ENCODE measurements around the gene ALOX15B. TPM values are rescaled to one million over a fixed set of nuclear protein-coding genes. Genes with fewer than 3 reads are reported as not detected.

The ALOX15B gene
- polyA plus RNA-seq, 3 donors: 1.2 to 2.0 (median 1.5) TPM

DNA sequence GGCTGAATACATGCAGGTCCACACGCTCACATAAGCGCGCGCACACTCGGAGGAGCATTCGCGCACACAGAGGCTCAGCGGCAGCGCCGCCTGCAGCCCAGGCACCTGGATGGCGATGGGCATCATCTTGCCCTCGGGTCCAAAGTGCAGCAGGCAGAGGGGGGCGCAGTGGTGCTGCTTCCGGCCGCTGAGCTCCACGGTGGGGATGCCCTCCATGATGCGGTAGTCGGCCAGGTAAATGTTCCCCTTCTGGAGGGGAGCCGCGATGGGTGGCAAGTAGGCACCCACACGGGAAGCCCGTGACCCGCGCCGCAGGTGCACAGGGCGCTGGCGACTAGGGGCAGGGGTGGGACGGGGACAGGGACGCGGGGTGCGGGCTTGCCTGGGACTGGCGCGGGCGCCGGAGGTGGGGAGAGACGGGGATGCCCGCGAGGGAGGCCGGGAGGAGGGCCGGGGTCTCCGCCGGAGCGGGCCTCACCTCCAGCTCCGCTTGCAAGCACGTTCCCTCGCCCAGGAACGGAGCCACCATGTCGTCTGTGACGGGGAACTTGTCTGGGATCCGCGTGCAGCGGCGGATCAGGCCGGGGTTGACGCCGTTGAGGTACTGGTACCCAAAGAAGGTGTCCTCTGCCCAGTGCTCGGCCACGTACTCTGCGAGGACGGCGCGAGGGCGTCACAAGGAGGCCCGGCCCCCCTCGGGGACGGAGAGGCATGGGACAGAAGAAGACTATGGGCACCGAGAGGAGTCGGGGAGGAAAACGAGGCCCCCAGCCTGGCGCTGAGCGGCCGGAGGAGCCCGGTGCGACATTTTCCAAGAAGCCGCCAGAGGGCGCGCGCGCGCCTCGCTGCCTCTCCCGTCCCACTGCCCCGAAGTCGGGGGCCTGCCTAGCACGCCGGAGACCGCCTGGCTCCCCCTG is 40.7 kb downstream of the ALOX15B start:
- DNase-seq: peak; percentile 65

DNA sequence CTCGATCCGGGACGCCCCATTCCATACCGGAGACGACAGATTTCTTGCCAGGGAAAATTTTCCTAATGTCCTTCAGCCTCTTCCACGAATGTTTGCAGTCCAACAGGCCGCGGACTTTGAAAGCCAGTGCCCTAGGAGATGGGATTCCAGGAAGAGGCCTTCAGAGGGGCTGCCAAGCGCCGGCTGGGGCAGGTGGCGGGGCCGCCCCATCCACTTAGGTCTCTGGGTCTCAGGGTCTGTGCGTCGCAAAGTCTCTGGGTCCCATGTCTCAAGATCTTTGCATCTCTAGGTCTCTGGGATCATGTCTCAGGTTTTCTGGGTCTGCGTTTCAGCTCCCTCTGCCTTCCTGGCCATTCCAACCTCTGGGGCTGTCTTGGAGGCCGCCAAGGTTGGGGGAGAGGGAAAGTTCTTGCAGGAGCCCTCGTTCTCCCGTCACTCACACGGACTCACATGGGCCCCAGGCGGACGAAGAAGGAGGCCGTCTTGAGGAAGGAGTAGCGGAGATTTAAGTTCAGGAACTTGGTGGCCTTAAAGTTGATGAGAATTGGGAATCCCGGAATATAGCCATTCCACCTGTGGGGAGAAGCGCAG is 41.4 kb downstream of the ALOX15B start:
- DNase-seq: no peak

DNA sequence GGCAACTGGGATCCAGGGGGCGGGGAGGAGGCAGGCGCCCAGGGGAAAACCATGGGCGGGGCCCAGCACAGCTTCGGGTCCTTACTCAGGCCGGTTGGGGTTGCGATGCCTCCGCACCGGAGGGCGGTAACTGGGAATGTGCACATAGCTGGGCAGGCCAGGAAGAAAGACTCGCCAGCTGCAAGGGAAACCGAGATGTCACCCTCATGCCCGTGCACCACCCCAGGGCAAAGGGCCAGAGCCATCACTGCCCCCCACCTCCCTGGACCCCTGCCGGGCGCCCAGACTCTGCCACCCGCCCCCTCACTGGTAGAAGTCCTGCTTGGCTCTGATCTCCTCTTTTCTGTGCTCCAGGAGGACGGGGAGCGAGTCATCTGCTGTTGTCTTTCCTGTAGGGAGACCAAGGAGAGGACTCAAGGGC is 42.0 kb downstream of the ALOX15B start:
- DNase-seq: no peak

DNA sequence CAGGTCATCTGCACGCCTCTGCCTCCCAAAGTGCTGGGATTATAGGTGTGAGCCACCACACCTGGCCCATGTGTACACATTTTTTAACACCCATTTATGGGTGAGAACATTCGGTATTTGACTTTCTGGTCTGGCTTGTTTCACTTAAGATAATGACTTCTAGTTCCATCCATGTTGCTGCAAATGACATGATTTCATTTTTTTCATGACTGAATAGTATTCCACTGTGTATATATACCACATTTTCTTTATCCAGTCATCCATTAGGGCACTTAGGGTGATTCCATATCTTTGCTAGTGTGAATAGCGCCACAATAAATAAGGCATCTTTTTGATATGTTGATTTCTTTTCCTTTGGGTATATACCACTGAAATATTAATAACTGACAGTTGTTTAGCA is 43.0 kb downstream of the ALOX15B start:
- DNase-seq: no peak

DNA sequence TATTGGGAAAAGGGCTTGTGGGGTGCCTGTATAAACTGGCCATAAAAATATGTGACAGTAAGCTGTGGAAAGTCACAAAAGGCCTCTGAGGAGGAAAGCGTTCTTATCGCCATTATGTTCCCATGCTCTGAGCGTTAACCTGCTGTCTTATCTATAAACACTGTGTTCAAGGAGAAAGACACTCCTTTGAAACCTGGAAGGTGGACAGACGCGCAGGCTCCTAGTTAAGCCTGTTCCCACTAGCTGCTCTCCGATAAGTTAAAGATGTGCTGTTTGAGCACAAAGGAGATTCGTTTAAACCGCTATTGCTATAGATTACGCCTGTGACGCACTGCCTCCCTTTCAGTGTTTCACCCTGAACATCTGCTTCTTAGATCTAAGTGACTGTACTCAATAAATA is 43.4 kb downstream of the ALOX15B start:
- no peak for DNase-seq

DNA sequence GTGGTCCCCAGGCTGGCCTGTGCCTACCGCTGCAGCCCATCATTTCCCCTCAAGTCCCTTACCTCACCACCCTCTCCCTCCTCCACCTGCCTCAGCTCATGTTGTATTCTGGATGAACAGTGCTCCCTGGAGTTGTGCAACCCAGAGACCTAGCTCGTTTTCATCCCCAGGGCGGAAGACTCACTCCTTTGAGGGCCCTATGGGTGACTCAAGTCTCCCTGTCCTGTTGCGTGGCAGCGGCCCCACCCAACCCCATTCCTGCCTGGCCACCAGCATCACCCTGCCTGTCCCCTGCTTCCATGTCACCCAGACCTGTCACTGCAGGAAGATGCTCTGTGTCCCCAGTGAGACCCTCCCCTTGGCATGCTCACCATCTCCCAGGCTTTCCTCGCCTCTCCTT is 45.4 kb downstream of the ALOX15B start:
- no peak for DNase-seq

DNA sequence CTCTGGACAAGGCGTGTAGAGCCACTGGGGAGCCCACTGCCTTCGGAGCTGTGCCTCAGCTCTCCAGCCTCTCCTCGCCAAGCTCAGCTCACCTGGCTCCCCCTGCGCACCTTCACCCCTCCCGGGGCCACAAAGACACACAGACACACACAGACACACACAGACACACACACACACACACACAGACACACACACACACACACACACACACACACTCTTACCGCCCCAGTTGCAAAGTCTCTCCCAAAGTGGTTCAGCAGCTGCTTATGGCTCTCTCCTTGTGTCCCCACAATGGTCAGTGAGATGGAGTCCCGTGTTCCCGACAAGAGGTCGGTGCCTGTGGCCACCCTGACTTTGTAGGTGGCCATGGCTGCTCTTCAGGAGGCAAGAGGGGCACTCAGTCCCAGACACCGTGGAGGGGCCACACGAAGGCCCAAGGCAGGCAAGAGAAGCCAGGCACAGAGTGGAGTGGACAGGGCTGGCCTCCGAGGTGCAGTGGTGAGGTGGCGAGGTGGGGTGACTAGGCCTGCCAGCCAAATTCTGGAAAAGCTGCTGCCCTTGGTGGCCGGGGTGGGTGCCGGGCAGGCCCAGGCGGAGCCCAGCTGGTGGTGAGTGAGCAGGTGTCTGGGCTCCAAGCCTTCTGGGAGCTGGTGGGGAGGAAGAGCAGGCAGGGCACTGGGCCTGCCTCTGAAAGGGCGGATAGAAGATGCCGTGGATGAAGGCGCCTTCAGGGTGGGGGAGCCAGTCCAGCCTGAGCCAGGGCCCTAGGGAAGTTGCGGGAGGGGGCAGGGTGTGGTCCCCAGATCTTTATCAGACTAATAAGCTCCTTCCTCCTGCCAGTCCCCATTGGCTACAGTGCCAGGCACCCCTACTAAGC is 48.5 kb downstream of the ALOX15B start, which contains the start of gene ALOX12B:
Gene ALOX12B (minus strand): TSS at position 642 of the 877 bp plus-strand sequence. CDS start 274 bp downstream, at position 368.
- DNase-seq: no peak

DNA sequence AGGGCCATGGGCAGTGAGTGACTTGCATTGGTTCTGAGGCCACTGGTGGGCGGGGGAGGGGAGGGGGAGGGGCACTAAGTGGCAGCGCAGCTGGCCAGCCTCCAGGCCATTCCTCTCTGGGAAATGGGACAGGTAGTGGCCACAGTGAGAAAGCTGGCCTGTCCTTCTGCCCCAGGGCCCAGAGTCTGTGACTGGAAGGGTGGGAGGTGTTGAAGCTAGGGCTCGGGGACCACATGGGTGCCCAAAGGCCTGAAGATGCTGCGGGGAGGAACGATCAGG is 49.0 kb downstream of the ALOX15B start:
- DNase-seq: no peak

DNA sequence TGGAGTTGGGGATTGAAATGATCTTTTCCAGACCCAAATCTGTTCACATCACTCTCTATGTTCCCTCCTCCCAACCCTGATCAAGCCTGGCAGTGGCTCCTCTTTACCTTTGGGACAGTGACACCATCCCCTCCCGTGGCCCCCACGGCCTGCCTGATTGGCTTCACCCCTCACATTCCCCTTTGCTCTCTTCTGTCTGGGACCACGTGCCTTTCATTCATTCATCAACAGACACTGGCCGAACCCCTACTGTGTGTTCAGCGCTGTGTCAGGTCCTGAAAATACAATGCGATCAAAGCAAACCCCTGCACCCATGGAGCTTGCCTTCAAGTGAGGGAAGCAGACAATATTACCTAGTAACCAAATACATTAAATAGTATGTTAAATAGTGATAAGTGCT is 50.9 kb downstream of the ALOX15B start:
- no peak for DNase-seq

DNA sequence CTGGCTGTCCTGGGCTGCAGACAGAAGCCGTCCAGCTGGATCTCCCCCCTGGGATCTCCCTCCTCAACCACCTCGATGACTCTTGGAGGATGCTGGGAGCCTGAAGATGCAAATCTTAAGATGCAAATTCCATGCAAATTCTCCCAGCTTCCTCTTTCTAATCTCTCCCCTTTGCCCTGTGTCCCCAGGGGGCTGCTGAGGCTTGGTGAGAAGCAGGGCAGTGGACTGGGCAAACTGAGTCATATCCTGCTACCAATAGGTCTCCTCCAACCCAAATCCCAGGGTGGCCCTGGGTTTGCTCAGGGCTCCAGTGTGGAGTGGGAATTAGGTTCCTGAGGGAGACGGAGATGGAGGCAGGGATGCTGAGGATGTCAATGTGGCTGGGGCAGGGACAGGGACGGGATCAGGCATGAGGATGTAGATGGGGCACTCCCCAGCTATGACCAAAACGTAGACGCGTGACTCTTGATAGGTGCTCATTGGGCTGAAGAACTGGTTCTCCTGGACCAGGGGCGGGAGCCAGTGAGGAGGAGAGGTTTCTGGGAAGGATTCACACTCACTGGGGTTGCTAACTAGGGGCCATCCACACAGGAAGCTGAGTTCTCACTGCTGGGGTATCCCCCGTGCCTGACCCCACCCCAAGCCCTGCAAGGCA is 52.3 kb downstream of the ALOX15B start:
- no peak for DNase-seq

DNA sequence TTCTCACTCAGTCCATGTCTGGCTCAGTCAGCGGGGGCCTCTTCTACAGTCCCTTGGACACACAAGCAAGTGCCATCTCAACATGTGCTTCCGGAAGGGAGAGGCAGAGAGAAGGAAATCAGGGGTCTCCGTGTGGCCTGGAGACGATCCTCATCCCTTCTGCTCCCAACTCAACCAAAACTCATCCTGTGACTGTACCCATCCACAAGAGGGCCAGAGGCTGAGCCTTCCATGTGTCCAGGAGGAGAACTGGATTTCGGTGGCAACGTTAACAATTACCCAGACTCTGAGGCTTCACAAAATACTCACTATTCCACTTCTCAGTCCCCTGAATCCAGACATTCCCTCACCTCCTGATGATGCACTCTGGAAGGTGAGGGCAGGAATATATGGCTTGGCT is 56.5 kb downstream of the ALOX15B start:
- DNase-seq: no peak

DNA sequence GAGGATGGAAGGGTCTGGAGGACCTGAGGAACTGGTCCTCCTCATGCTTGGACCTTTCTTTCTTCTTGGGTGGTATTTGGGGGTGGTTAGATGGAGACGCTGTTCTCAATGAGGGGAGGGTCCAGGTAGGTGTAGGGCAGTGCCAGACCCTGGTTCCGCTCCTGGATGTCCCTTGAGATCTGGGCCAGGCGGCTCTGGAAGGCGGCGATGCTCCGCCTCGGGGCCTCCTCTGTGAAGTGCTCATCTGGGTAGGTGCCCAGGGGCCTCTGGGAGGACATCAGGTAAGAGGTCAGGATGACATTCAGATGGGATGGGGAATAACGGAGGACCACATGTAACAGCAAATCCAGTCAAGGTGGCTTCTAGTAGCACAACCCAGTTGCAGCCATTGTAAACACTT is 57.7 kb downstream of the ALOX15B start:
- no peak for DNase-seq

Other genes starting within 250 kb of the ALOX15B start
- gene KDM6B, start 204.8 kb upstream of the ALOX15B start, polyA plus RNA-seq (ENCODE audit: insufficient read length in 3 of 3): 10 to 100 TPM; 26.2 to 32.3 (median 28.8) TPM
- 10 to 100 TPM; 25.9 to 32.4 (median 26.0) TPM for gene TMEM88, start 184.0 kb upstream of the ALOX15B start, polyA plus RNA-seq (ENCODE audit: insufficient read length in 3 of 3)
- 100 to 1,000 TPM in 2 of 3 donors, 10 to 100 TPM in 1; 94.2 to 137 (median 104) TPM for gene NAA38, start 181.5 kb upstream of the ALOX15B start, polyA plus RNA-seq (ENCODE audit: insufficient read length in 3 of 3)
- gene CYB5D1, start 181.1 kb upstream of the ALOX15B start, polyA plus RNA-seq (ENCODE audit: insufficient read length in 3 of 3): 10 to 100 TPM; 23.6 to 36.3 (median 27.2) TPM
- 100 to 1,000 TPM; 181 to 204 (median 186) TPM for gene CHD3, start 150.3 kb upstream of the ALOX15B start, polyA plus RNA-seq (ENCODE audit: insufficient read length in 3 of 3)
- gene RNF227, start 122.8 kb upstream of the ALOX15B start, polyA plus RNA-seq (ENCODE audit: insufficient read length in 3 of 3): 1 to 10 TPM; 3.5 to 4.7 (median 4.5) TPM
- gene KCNAB3, start 109.2 kb upstream of the ALOX15B start, polyA plus RNA-seq (ENCODE audit: insufficient read length in 3 of 3): 10 to 100 TPM; 10.6 to 13.0 (median 11.4) TPM
- gene TRAPPC1, start 107.1 kb upstream of the ALOX15B start, polyA plus RNA-seq (ENCODE audit: insufficient read length in 3 of 3): 100 to 1,000 TPM; 131 to 158 (median 133) TPM
- 10 to 100 TPM; 52.0 to 69.0 (median 65.7) TPM for gene CNTROB, start 106.9 kb upstream of the ALOX15B start, polyA plus RNA-seq (ENCODE audit: insufficient read length in 3 of 3)
- gene GUCY2D, start 36.4 kb upstream of the ALOX15B start, polyA plus RNA-seq (ENCODE audit: insufficient read length in 3 of 3): under 1 TPM; 0.22 to 0.87 (median 0.40) TPM
- gene ALOX12B, start 48.7 kb downstream of the ALOX15B start, polyA plus RNA-seq (ENCODE audit: insufficient read length in 3 of 3): 1 to 10 TPM in 1 of 3 donors, under 1 TPM in 2; 0.48 to 1.0 (median 0.90) TPM
- gene ALOXE3, start 79.5 kb downstream of the ALOX15B start, polyA plus RNA-seq (ENCODE audit: insufficient read length in 3 of 3): under 1 TPM in 1 of 3 donors, not detected in 2; 0.07 TPM
- not detected for gene HES7, start 85.0 kb downstream of the ALOX15B start, polyA plus RNA-seq (ENCODE audit: insufficient read length in 3 of 3)
- gene PER1, start 113.3 kb downstream of the ALOX15B start, polyA plus RNA-seq (ENCODE audit: insufficient read length in 3 of 3): 10 to 100 TPM; 26.4 to 34.5 (median 33.3) TPM
- 100 to 1,000 TPM; 108 to 139 (median 131) TPM for gene VAMP2, start 123.9 kb downstream of the ALOX15B start, polyA plus RNA-seq (ENCODE audit: insufficient read length in 3 of 3)
- gene TMEM107, start 137.3 kb downstream of the ALOX15B start, polyA plus RNA-seq (ENCODE audit: insufficient read length in 3 of 3): 10 to 100 TPM; 24.3 to 29.2 (median 28.6) TPM
- 1 to 10 TPM; 4.4 to 5.1 (median 4.9) TPM for gene BORCS6, start 151.1 kb downstream of the ALOX15B start, polyA plus RNA-seq (ENCODE audit: insufficient read length in 3 of 3)
- 10 to 100 TPM; 31.9 to 48.1 (median 43.2) TPM for gene AURKB, start 171.5 kb downstream of the ALOX15B start, polyA plus RNA-seq (ENCODE audit: insufficient read length in 3 of 3)
- 10 to 100 TPM; 22.0 to 36.0 (median 33.7) TPM for gene CTC1, start 209.0 kb downstream of the ALOX15B start, polyA plus RNA-seq (ENCODE audit: insufficient read length in 3 of 3)
- gene PFAS, start 210.2 kb downstream of the ALOX15B start, polyA plus RNA-seq (ENCODE audit: insufficient read length in 3 of 3): 10 to 100 TPM; 40.4 to 60.0 (median 48.9) TPM
- gene RANGRF, start 249.6 kb downstream of the ALOX15B start, polyA plus RNA-seq (ENCODE audit: insufficient read length in 3 of 3): 10 to 100 TPM; 29.5 to 33.7 (median 31.7) TPM